GM18502 (cell line): Measurements from ENCODE around the gene FAM229B.

Experiments used
- ATAC-seq: cut with Tn5 transposase; IDR thresholded peaks from one replicate; pipeline ENCODE4 v1.9.1; 2021; ENCODE audit warnings: mild to moderate bottlenecking; ENCODE audit not compliant: unreplicated experiment, poor library complexity

Gene FAM229B

GRCh38 chr6:112130878-112131277 is 43.5 kb downstream of the FAM229B start:
- ATAC-seq = no peak

GRCh38 chr6:112139052-112139451 is 51.7 kb downstream of the FAM229B start:
- ATAC-seq = no peak

- ATAC-seq = no peak
Observed at GRCh38 chr6:112141707-112142106, 54.3 kb downstream of the FAM229B start.

- ATAC-seq = no peak
Observed at GRCh38 chr6:112144145-112144926, 56.9 kb downstream of the FAM229B start.

- no peak for ATAC-seq
Observed at GRCh38 chr6:112145080-112145573, 57.7 kb downstream of the FAM229B start.

- no peak for ATAC-seq
Observed at GRCh38 chr6:112148103-112148502, 60.7 kb downstream of the FAM229B start.

- ATAC-seq = no peak
Observed at GRCh38 chr6:112149236-112149635, 61.8 kb downstream of the FAM229B start.

GRCh38 chr6:112149719-112150263 is 62.4 kb downstream of the FAM229B start:
- no peak for ATAC-seq

- ATAC-seq = no peak
Observed at GRCh38 chr6:112150363-112150762, 63.0 kb downstream of the FAM229B start.
